Posterior vena cava (tissue), 2 donors: ENCODE measurements around the gene DYNLT2B. TPM values are rescaled to one million over a fixed set of nuclear protein-coding genes. Genes with fewer than 3 reads are reported as not detected.
A peak's percentile ranks its signal among the peaks of the same experiment; 100 is the strongest.
"Not testable (repeated sequence)": the region's sequence is repeated elsewhere in the genome, so short reads cannot be mapped to it uniquely, and the experiment has no call there.

Experiments
- DNase-seq: peaks from one replicate; pipeline ENCODE4 v3.0.0-alpha.2; 2020; ENCODE audit warnings: low spot score
- intact Hi-C, 2 donors: fragments of 100-400 bp; cut with DNase I; formaldehyde crosslinking; loops; one replicate each; pipeline versions ENCODE4 v1.14.1 to v1.14.2; 2022 to 2023
- total RNA-seq, 2 donors: library from RNA; stranded (reverse); fragmentation: NEBNext Ultra II Directional; extraction: Animal tissue kit (Norgen Biotek cat#: 25700); gene quantifications; one replicate each; pipeline ENCODE4 v1.2.1, GENCODE V29; 2021
- donor health status: DM: yes; HTN: yes; CAD: no.
- donor health status: DM: yes; HTN: yes; CAD: no.

DYNLT2B gene
- total RNA-seq, 2 donors from 2014 or later = 2.8 to 3.8 TPM

DNA sequence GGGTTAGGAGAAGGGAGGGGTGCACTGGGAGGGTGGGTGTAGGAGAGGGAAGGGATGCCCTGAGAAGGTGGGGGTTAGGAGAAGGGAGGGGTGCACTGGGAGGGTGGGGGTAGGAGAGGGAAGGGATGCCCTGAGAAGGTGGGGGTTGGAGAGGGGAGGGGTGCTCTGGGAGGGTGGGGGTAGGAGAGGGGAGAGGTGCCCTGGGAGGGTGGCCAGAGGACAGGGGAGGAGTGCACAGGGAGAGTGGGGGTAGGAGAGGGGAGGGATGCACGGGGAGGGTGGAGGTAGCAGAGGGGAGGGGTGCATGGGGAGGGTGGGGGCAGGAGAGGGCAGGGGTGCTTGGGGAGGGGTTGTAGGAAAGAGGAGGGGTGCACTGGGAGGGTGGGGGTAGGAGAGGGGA lies 16.9 kb upstream of the DYNLT2B start:
- no peak for DNase-seq
- intact Hi-C loops = no loop called here

DNA sequence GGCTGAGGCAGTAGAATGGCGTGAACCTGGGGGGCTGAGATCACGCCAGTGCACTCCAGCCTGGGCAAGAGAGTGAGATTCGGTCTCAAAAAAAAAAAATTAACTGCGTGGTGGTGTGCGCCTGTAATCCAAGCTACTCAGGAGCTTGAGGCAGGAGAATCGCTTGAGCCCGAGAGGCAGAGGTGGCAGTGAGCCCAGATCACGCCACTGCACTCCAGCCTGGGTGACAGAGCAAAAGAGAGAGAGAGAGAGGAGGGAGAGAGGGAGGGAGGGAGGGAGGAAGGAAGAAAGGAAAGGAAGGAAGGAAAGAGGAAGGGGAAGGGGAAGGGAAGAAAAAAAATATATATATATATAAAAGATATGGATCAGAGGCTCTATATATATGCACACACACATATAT lies 14.1 kb upstream of the DYNLT2B start:
- intact Hi-C loops = no loop called here
- no peak for DNase-seq

DNA sequence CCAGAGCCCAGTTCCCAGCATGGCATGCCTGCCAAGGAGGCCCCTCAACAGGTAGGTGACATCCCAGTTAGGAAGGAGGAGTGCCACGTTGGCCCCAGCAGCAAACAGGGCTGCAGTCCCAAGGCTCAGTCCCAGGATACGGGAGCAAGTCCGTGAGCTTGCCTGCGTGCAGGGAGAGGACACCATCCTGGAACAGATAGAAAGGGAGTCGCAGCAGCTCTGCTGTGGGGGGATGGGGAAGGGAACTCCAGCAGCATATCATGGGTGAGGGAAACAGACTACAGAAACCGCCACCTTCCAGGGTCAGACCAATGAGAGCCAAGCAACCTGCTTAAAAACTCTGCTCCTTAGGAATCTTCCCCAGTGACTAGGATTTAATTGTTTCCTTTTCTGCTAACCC lies 9.4 kb upstream of the DYNLT2B start:
- intact Hi-C loops = no loop called here
- DNase-seq = no peak

DNA sequence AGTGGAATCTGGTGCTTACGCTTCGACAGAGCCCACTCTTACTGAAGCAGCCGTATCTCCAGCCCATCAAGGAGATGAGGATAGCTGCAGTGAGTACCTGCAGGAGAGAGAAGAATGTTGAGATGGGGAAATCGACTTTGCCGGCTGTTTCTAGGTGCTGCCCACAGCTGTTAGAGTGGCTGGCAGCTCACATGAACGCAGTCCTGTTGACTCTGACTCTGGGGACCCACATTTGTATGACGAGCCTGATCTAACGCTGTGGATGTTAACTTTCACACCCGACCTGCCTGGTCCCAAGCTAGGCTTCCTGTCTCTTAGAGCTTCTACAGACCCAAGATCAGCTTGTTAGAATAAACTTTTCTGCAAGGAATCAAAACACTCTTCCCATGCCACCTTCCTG lies 8.9 kb upstream of the DYNLT2B start:
- DNase-seq = no peak
- intact Hi-C loops = no loop called here

DNA sequence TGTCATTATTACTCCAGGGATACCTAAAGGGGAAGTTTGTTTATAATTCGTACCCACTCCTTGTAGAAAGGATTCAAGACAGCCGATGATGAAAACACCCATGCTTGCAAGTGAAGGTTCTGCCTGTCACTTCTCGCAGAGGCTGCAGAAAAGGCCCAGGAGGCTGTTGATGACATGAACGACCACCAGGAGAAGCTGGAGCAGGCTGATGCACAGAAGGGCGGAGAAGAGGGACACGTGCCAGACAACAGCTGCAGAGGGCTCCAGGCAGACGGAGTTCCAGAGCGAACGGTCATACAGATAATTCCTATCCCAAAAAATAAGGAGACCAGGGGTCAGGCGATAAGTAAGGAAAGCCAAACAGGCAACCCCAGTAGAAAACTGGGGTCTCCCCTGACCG lies 5.7 kb upstream of the DYNLT2B start:
- no peak for DNase-seq
- intact Hi-C loops = loop anchor here in 1 of 2 donors (1.0 kb wide), 1 partner anchor 117 kb away; no protein-coding TSS in a partner anchor

DNA sequence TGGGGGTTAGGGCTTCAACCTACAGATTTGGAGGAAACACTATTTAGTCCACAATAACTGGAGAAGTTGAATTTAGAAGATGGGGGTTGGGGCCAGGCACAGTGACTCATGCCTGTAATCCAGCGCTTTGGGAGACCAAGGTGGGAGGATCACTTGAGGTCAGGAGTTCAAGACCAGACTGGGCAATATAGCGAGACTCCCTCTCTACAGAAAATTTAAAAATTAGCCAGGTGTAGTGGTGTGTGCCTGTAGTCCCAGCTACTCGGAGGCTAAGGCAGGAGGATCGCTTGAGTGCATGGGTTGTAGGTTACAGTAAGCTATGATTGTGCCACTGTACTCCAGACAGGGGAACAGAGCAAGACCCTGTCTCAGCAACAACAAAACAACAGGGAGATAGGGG lies 5.0 kb upstream of the DYNLT2B start:
- intact Hi-C loops = no loop called here
- DNase-seq = no peak

DNA sequence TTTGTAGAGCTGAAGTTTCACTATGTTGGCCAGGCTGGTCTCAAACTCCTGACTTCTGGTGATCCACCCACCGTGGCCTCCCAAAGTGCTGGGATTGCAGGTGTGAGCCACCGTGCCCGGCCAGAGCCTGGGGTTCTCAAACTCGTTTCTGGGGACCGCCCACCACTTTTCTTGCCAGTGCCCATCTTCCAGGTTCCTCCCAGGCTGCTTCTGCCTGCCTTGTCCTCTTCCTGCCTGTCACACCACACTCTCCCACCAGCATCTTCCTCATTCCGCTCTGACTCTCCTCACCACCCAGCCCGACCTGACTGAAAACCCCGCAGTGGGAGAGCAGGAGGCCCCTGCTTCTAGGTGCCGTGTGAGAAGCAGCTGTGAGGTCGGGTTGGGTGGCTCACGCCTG lies 3.1 kb upstream of the DYNLT2B start:
- DNase-seq = peak; percentile 73
- intact Hi-C loops = no loop called here

DNA sequence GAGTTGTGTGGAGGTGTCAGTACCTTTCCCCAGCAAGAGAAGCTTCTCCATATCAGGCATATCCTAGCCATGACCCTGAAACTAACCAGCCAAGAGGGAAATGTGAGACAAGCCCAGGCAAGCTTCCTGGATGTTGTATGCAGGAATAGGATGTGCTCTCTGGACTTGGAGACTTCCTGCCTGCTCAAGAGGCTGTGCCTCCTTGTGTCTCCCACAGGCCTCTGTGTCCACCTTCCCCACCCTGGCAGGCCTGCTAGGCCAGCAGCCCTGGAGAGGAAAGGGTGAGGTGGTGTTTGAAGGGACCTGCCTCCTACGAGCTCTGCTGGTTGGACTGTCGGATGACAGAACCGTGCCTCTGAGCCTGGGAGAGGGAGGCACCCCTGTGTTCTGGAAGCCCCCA lies 2.1 kb upstream of the DYNLT2B start:
- intact Hi-C loops = no loop called here
- DNase-seq = peak; percentile 48

DNA sequence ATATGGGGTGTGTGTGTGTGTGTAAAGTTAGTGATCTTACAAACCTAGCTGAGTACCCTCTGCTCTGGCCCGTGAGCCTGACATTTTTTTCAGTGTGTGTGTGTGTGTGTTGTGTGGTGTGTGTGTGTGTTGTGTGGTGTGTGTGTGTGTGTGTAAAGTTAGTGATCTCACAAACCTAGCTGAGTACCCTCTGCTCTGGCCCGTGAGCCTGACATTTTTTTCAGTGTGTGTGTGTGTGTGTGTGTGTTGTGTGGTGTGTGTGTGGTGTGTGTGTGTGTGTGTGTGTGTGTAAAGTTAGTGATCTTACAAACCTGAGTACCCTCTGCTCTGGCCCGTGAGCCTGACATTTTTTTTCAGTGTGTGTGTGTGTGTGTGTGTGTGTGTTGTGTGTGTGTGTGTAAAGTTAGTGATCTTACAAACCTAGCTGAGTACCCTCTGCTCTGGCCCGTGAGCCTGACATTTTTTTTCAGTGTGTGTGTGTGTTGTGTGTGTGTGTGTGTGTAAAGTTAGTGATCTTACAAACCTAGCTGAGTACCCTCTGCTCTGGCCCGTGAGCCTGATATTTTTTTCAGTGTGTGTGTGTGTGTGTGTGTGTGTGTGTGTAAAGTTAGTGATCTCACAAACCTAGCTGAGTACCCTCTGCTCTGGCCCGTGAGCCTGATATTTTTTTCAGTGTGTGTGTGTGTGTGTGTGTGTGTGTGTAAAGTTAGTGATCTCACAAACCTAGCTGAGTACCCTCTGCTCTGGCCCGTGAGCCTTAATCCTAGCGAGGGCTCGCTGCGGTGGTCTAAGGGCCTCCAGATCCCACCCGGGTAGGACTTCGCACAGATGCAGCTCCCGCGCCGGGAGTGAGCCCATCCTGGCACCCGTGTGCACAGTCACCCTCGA lies 997 bp downstream of the DYNLT2B start:
- intact Hi-C loops, DNase-seq: not testable (repeated sequence)

DNA sequence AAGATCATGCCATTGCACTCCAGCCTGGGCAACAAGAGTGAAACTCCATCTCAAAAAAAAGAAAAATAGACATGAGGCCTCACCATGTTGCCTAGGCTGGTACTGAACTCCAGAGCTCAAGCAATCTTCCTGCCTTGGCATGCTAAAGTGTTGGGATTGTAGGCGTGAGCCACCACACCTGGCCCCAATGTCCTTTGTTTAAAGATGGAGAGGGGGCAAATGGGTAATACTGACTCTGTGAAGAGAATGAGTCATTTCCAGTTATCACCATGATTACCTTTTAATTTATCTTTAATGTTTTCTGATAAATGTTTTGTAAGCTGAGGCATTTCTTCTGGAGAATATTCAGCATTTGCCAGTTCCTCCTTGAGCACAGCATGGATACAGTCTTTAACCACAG lies 2.2 kb downstream of the DYNLT2B start:
- no peak for DNase-seq
- intact Hi-C loops = no loop called here

DNA sequence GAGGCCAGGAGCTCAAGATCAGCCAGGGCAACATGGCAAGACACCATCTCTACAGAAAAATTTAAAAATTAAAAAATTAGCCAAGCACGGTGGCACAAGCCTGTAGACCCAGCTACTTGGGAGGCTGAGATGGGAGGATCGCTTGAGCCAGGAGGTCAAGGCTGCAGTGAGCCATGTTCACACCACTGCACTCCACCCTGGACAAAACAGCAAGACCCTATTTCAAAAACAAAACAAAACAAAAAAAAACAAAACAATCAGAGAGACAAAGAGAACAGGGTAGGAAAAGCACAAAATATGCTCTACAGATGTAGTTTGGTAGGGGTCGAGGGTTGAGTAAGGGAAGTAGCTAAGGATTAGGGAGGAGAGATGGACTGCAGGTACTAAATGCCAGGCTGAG lies 3.4 kb downstream of the DYNLT2B start:
- intact Hi-C loops = no loop called here
- no peak for DNase-seq

DNA sequence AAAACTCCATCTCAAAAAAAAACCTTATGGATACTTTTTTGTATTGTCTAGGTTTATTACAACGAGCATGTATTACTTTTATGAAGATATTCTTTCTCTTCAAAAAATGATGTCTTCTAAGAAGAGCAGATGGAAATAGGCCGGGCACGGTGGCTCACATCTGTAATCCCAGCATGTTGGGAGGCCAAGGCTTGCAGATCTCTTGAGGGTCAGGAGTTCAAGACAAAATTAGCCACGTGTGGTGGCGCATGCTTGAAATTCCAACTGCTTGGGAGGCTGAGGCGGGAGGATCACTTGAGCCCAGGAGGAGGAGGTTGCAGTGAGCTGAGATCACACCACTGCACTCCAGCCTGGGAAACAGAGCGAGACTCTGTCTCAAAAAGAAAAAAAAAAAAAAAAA lies 4.0 kb downstream of the DYNLT2B start:
- DNase-seq, intact Hi-C loops: not testable (repeated sequence)

DNA sequence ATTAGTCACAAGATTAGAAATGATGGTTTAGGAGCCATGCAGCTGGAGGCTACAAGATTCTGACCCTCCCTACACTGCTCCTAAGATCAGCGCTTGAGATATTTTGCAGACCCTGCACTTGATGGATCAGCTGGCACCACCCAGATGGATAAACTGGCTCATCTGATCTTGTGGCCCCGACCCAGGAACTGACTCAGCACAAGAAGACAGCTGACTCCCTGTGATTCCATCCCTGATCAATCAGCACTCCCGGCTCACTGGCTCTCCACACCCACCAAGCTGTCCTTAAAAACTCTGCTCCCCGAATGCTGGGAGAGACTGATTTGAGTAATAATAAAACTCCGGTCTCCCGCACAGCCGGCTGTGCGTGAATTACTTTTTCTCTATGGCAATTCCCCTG lies 15.1 kb downstream of the DYNLT2B start:
- intact Hi-C loops, DNase-seq: not testable (repeated sequence)

DNA sequence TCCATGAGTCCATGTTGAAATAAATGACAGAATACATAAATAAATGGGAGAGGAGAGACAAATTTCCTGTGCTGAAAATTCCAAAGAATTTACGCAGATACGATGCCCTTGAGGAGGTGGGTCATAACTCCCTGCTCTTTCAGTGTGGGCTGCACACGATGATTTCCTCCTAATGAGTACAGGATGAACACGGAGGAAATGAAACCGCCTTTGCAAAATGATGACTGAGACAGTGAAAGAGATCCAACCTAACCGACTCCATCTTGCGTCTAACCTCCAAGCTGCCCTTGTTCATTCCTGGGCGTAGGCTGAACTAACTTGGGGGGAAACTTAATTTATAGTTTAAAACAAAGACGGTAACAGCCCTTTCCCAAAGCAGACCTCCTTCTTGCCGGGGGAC lies 15.5 kb downstream of the DYNLT2B start:
- DNase-seq, intact Hi-C loops: not testable (repeated sequence)

DNA sequence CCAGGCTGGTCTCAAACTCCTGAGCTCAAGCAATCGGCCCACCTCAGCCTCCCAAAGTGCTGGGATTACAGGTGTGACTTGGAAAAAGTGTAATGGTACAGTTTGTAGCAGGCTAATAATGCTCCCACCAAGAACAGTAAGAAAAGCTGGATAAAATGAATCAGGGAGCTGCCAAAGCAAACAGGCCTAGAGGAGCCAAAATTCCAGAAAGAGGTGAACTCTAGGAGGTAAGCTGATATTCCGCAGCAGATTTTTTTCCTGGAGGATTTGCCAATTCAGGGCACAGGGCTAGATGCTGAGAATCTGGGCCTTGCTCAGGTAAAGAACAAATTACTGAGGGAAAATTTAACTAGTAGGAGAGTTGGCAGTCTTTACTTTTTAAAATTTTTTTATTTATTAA lies 19.5 kb downstream of the DYNLT2B start:
- intact Hi-C loops = no loop called here
- no peak for DNase-seq

DNA sequence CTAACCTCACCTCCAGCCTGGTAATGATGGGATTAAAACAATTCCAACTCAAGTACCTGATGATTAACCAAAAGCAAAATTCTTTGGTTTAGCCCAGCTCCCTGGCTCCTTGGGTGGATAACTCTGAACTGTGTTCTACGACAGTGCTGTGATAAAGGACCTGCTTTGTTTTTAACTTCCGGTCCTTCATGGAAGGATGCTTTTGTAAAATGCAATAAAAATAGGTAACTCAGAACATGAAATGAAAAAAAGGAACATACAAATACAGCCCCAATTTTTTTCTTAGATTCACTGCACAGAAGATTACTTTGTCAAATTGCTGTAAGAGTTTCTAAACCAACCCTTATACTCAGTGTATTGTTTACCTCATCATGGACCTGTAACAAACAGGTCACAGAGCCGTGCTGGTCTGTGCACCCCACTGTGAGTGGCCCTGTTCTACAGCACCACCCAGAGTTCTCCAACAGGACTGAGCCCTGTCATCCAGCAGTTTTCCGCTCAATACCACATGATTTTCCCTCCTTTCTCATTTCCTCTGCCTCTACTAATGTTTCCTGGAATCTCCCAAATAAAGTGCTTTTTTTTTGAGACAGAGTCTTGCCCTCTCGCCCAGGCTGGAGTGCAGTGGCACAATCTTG lies 25.6 kb downstream of the DYNLT2B start:
- intact Hi-C loops = no loop called here
- DNase-seq = no peak

DNA sequence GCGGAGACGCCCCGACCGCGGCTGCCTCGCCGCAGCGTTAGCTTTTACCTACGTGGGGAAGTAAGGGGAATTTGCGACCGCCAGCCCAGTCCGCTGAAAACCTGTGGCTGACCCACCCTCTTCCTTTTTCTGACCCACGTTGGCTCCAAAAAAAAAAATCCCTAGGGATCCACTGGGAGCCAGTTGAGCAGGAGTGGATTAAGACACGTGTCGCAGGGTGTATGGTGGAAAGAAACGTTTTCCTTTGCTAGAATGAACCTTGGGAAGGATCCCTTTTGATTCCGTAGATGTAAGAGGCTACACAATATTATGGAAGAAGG lies 29.9 kb downstream of the DYNLT2B start:
- DNase-seq = no peak
- intact Hi-C loops = no loop called here

DNA sequence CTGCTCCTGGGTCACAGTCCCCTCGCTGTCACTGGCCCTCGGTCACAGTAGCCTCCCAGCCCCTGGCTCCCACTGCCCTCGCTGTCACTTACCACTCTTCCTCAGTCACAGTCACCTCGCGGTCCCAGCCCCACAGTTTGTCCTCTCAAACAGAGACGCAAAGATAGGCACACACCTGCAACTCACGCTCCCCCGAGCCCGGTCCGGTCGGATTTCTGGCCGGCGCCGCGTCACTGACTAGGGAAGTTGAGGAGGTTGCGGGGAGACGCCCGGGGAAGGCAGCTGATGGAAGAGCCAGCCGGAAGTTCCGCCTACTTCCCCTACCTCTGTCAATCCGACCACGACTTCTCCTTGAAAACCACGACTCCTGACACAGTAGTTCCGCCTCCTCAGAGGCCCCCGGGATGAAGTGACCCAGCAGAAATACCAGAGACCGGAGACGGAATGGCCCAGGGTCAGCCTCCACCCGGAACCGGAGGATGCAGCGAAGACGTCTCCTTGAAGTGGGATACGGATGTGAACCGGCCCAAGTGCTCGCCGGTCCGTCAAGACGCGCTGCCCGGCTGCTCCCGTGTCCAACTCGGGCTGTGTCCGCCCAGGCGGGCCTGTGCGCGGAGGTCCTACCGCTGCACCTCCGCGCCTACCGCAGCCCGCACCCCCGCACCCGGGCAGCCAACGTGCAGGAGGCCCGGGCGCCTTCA lies 30.4 kb downstream of the DYNLT2B start, which contains the start of gene PCYT1A:
Gene PCYT1A, minus strand, starts transcription at position 287 of the 701 bp plus-strand sequence. CDS start 17,195 bp downstream, outside the sequence.
- DNase-seq = peak; percentile 97
- intact Hi-C loops = no loop called here

DNA sequence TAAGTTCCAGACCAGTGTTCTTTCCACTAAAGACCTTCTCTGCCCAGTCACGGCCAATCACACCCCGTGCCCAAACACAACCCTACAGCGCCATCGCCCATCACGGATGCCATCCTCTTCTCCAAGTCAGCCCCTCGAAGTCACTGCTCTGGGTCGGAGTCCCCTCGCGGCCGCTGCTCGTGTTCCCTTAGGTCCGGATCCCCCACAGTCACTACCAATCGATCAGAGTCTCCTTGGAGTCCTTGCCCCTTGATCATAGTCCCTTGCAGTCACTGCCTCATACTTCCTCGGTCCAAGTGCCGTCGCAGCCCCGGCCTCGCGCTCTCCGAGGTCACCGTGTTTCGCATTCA lies 31.0 kb downstream of the DYNLT2B start:
- intact Hi-C loops = no loop called here
- DNase-seq = peak; percentile 83

DNA sequence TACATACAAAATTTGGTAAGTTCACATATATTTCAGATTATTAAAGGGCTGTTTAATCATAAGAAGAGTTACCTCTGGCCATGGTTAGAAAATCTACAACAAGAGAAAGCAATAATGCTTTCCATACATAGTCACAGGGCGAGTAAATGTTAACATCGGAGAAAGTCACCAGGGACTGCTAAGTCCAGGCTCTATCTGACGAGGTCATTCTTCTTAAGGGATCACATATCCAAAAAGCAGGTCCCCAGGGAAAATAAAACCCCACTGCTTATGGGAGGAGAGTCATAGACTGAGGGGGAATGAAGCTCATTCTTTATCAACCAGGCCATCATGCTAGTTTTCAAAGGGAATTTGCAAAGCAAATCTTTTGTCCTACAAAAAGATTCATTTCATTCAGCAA lies 33.6 kb downstream of the DYNLT2B start:
- intact Hi-C loops = no loop called here

More for the DNA sequence above, 33.6 kb downstream of the DYNLT2B start:
- no peak for DNase-seq
